H9 (cell line): ENCODE measurements around the gene C1orf74. TPM values are rescaled to one million over a fixed set of nuclear protein-coding genes. Genes with fewer than 3 reads are reported as not detected.
A peak's percentile ranks its signal among the peaks of the same experiment; 100 is the strongest.

Source experiments
- DNase-seq: peaks from one replicate; pipeline ENCODE4 v3.0.0-alpha.2; 2017
- H2AFZ ChIP-seq: one replicate; pipeline ENCODE4 v1.6.1; 2013; ENCODE audit warnings: mild to moderate bottlenecking, low read length, control low read depth, moderate library complexity
- H2AK5ac ChIP-seq: 2 replicates; pipeline ENCODE4 v1.6.1; 2013; ENCODE audit warnings: low read length, control low read depth, mixed read lengths; ENCODE audit not compliant: insufficient read length
- H2BK120ac ChIP-seq: one replicate; pipeline ENCODE4 v1.6.1; 2013; ENCODE audit warnings: low read depth, mild to moderate bottlenecking, low read length, control low read depth, inconsistent platforms; ENCODE audit not compliant: poor library complexity, severe bottlenecking
- H2BK12ac ChIP-seq: 2 replicates; pipeline ENCODE4 v1.6.1; 2013; ENCODE audit warnings: low read length, control low read depth, mixed read lengths, low read depth; ENCODE audit not compliant: insufficient read length
- H2BK15ac ChIP-seq: 2 replicates; pipeline ENCODE4 v1.6.1; 2013; ENCODE audit warnings: low read depth, low read length, control low read depth
- H2BK20ac ChIP-seq: one replicate; pipeline ENCODE4 v1.6.1; 2013; ENCODE audit warnings: low read depth, mild to moderate bottlenecking, low read length, control low read depth, inconsistent platforms; ENCODE audit not compliant: poor library complexity, severe bottlenecking
- H2BK5ac ChIP-seq: 2 replicates; pipeline ENCODE4 v1.6.1; 2013; ENCODE audit warnings: low read length, control low read depth, mixed read lengths; ENCODE audit not compliant: insufficient read length
- H3K14ac ChIP-seq: 2 replicates; pipeline ENCODE4 v1.6.1; 2013; ENCODE audit warnings: low read length, control low read depth; ENCODE audit not compliant: insufficient read depth
- H3K18ac ChIP-seq: 2 replicates; pipeline ENCODE4 v1.6.1; 2013; ENCODE audit warnings: low read depth, mild to moderate bottlenecking, mixed read lengths, low read length, control low read depth; ENCODE audit not compliant: insufficient read length
- H3K23ac ChIP-seq: 2 replicates; pipeline ENCODE4 v1.6.1; 2013; ENCODE audit warnings: low read length, control low read depth, mixed read lengths, low read depth; ENCODE audit not compliant: insufficient read length
- H3K23me2 ChIP-seq: 2 replicates; pipeline ENCODE4 v1.6.1; 2013; ENCODE audit warnings: low read depth, mild to moderate bottlenecking, mixed read lengths, low read length, control low read depth; ENCODE audit not compliant: insufficient read length, poor library complexity, severe bottlenecking
- H3K27ac ChIP-seq: 2 replicates; pipeline ENCODE4 v1.5.1; 2013; ENCODE audit warnings: low read length, control low read depth, mixed read lengths, low read depth; ENCODE audit not compliant: insufficient read length
- H3K27me3 ChIP-seq: 2 replicates; pipeline ENCODE4 v1.6.1; 2013; ENCODE audit warnings: low read length, control low read depth, inconsistent platforms; ENCODE audit not compliant: insufficient read depth
- H3K4ac ChIP-seq: 2 replicates; pipeline ENCODE4 v1.6.1; 2013; ENCODE audit warnings: low read depth, mild to moderate bottlenecking, control low read depth, inconsistent platforms, low read length, moderate library complexity
- H3K4me1 ChIP-seq: 2 replicates; pipeline ENCODE4 v1.6.1; 2013; ENCODE audit warnings: low read length, control low read depth, inconsistent platforms; ENCODE audit not compliant: insufficient read depth
- H3K4me2 ChIP-seq: 2 replicates; pipeline ENCODE4 v1.6.1; 2013; ENCODE audit warnings: low read length, control low read depth, mixed read lengths; ENCODE audit not compliant: insufficient read length, insufficient read depth
- H3K56ac ChIP-seq: 2 replicates; pipeline ENCODE4 v1.6.1; 2013; ENCODE audit warnings: low read depth, mild to moderate bottlenecking, mixed read lengths, low read length, control low read depth; ENCODE audit not compliant: insufficient read length
- H3K79me1 ChIP-seq: 2 replicates; pipeline ENCODE4 v1.6.1; 2013; ENCODE audit warnings: low read depth, mild to moderate bottlenecking, moderate library complexity, low read length, control low read depth, inconsistent platforms; ENCODE audit not compliant: insufficient read depth, poor library complexity, severe bottlenecking
- H3K79me2 ChIP-seq: 2 replicates; pipeline ENCODE4 v1.6.1; 2013; ENCODE audit warnings: low read length, control low read depth, inconsistent platforms; ENCODE audit not compliant: insufficient read depth
- H3K9ac ChIP-seq: 2 replicates; pipeline ENCODE4 v1.6.1; 2013; ENCODE audit warnings: low read length, control low read depth, mixed read lengths; ENCODE audit not compliant: insufficient read length; ENCODE audit errors: extremely low read depth
- H3K9me3 ChIP-seq: one replicate; pipeline ENCODE4 v1.6.1; 2013; ENCODE audit warnings: low read depth, low read length, inconsistent platforms; ENCODE audit not compliant: control insufficient read depth
- H3T11ph ChIP-seq: one replicate; pipeline ENCODE4 v1.6.1; 2013; ENCODE audit warnings: mild to moderate bottlenecking, low read length, control low read depth, inconsistent platforms
- H4K20me1 ChIP-seq: one replicate; pipeline ENCODE4 v1.6.1; 2013; ENCODE audit not compliant: control insufficient read depth, insufficient read length, insufficient read depth
- H4K5ac ChIP-seq: 2 replicates; pipeline ENCODE4 v1.6.1; 2013; ENCODE audit warnings: low read depth, mild to moderate bottlenecking, mixed read lengths, low read length, control low read depth; ENCODE audit not compliant: insufficient read length
- H4K8ac ChIP-seq: replicated peaks from 2 replicates; pipeline ENCODE4 v1.6.1; 2013; ENCODE audit warnings: low read length, control low read depth, mixed read lengths, low read depth; ENCODE audit not compliant: insufficient read length
- H4K91ac ChIP-seq: 2 replicates; pipeline ENCODE4 v1.6.1; 2013; ENCODE audit warnings: low read depth, mild to moderate bottlenecking, moderate library complexity, mixed read lengths, low read length, control low read depth; ENCODE audit not compliant: insufficient read length
- H3K27ac Mint-ChIP-seq, 3 experiments: 2 replicates in 2 of 3; 3 replicates in 1 of 3; pipeline ENCODE4 v1.8.0; 2020 to 2021; ENCODE audit warnings: mixed read lengths in 3 of 3, mild to moderate bottlenecking in 1 of 3, moderate library complexity in 1 of 3
- H3K27me3 Mint-ChIP-seq: 2 replicates; pipeline ENCODE4 v1.8.0; 2021; ENCODE audit warnings: low read depth, mild to moderate bottlenecking, moderate library complexity, mixed read lengths
- H3K36me3 Mint-ChIP-seq, 3 experiments: 2 replicates in 2 of 3; 3 replicates in 1 of 3; pipeline ENCODE4 v1.8.0; 2020 to 2021; ENCODE audit warnings: low read depth in 3 of 3, mixed read lengths in 3 of 3; ENCODE audit not compliant: insufficient read depth in 1 of 3
- H3K4me1 Mint-ChIP-seq, 2 experiments: 2 replicates each; pipeline ENCODE4 v1.8.0; 2020; ENCODE audit warnings: mixed read lengths in 2 of 2
- H3K4me3 Mint-ChIP-seq, 2 experiments: 2 replicates in 1 of 2; 3 replicates in 1 of 2; pipeline ENCODE4 v1.8.0; 2020 to 2021; ENCODE audit warnings: mild to moderate bottlenecking in 2 of 2, mixed read lengths in 2 of 2, moderate library complexity in 1 of 2
- H3K9me3 Mint-ChIP-seq, 2 experiments: 2 replicates in 1 of 2; 3 replicates in 1 of 2; pipeline ENCODE4 v1.8.0; 2020; ENCODE audit warnings: mild to moderate bottlenecking in 2 of 2, mixed read lengths in 2 of 2, moderate library complexity in 1 of 2
- CTCF ChIP-seq: fragments of 200-600 bp; sonication (generic); conservative IDR thresholded peaks from 3 replicates; pipeline ENCODE4 v1.8.0; 2021; ENCODE audit warnings: antibody characterized with exemption, mild to moderate bottlenecking
- WGBS: extraction: QIAGEN DNeasy Blood & Tissue Kit; methylation state at CpG from one replicate; pipeline ENCODE4 v1.1.7; 2013; ENCODE audit warnings: missing lambda C conversion rate, low lambda C conversion rate, mixed read lengths; ENCODE audit not compliant: insufficient read length; ENCODE audit errors: extremely low coverage; 5-methylcytosine and 5-hydroxymethylcytosine counted together
- total RNA-seq: library from RNA; stranded (reverse); gene quantifications from 2 replicates; pipeline ENCODE4 v1.2.1, GENCODE V29; 2021

C1orf74 gene
- total RNA-seq, 1 experiment from 2014 or later: 2.4 TPM

- no peak overlapping the region for H2BK20ac ChIP-seq
- H2BK15ac ChIP-seq: no peak overlapping the region
- no peak overlapping the region for H3T11ph ChIP-seq
- no peaks in the 10 kb centered on the region for H3K36me3 Mint-ChIP-seq
- no CpG with 5 or more reads among the region's 1 CpG for WGBS
- H3K9ac ChIP-seq: no peak overlapping the region
- no peaks in the 10 kb centered on the region for H4K20me1 ChIP-seq
- no peak overlapping the region for H3K4ac ChIP-seq
- no peak overlapping the region for H4K5ac ChIP-seq
- no peaks in the 10 kb centered on the region; the same call in 1 of the 2 replicates for H3K27me3 ChIP-seq
- H2BK120ac ChIP-seq: no peak overlapping the region
- no peak overlapping the region for H3K4me3 Mint-ChIP-seq
- no peak overlapping the region for H2AFZ ChIP-seq
- no peaks in the 10 kb centered on the region for H3K4me1 ChIP-seq
- H3K27me3 Mint-ChIP-seq: peaks cover 31% of the 10 kb centered on the region
- no peak overlapping the region for H4K91ac ChIP-seq
- no peaks in the 10 kb centered on the region for H3K9me3 ChIP-seq
- no peak overlapping the region for H3K18ac ChIP-seq
- no peak overlapping the region for H4K8ac ChIP-seq
- no peak overlapping the region for H2BK5ac ChIP-seq
- no peak overlapping the region for H3K4me2 ChIP-seq
- H3K56ac ChIP-seq: peak overlapping the region; percentile 55
- no peak overlapping the region for H2AK5ac ChIP-seq
- no peak for TF ChIP-seq CTCF
- H3K27ac ChIP-seq: no peak overlapping the region
- DNase-seq: no peak
- H3K4me1 Mint-ChIP-seq: peaks cover 11 to 14% of the 10 kb centered on the region in 2 experiments
- H3K23me2 ChIP-seq: no peaks in the 10 kb centered on the region
- no peaks in the 10 kb centered on the region for H3K9me3 Mint-ChIP-seq
- H3K79me1 ChIP-seq: no peaks in the 10 kb centered on the region
- H2BK12ac ChIP-seq: no peak overlapping the region
- H3K14ac ChIP-seq: no peak overlapping the region
- H3K79me2 ChIP-seq: no peaks in the 10 kb centered on the region; the same call in 1 of the 2 replicates
- H3K23ac ChIP-seq: no peak overlapping the region
- H3K27ac Mint-ChIP-seq: no peak overlapping the region
Observed at GRCh38 chr1:209819058-209819457, 34.7 kb upstream of the C1orf74 start.
